Activated CD8-positive, alpha-beta memory T cell treated with anti-CD3 and anti-CD28 coated beads for 24 hours (primary cell): ENCODE data around the gene DOCK4.

Experiments used
- DNase-seq: peaks from one replicate; pipeline ENCODE4 v3.0.0-alpha.2; 2020

Gene DOCK4

GRCh38 chr7:112190120-112190519, 16.1 kb downstream of the DOCK4 start:
- DNase-seq, result no peak

GRCh38 chr7:112189691-112190090, 16.5 kb downstream of the DOCK4 start:
- no peak for DNase-seq

- no peak for DNase-seq
Observed at GRCh38 chr7:112188257-112188656, 17.9 kb downstream of the DOCK4 start.

- DNase-seq, result no peak
Observed at GRCh38 chr7:112186300-112186699, 19.9 kb downstream of the DOCK4 start.

- no peak for DNase-seq
Observed at GRCh38 chr7:112185005-112185834, 21.0 kb downstream of the DOCK4 start.

- no peak for DNase-seq
Observed at GRCh38 chr7:112184455-112184854, 21.7 kb downstream of the DOCK4 start.

GRCh38 chr7:112183266-112183665, 22.9 kb downstream of the DOCK4 start:
- no peak for DNase-seq

GRCh38 chr7:112182749-112183148, 23.4 kb downstream of the DOCK4 start:
- no peak for DNase-seq

GRCh38 chr7:112180223-112180622, 26.0 kb downstream of the DOCK4 start:
- DNase-seq, result no peak

GRCh38 chr7:112176693-112177415, 29.3 kb downstream of the DOCK4 start:
- no peak for DNase-seq

GRCh38 chr7:112176241-112176640, 30.0 kb downstream of the DOCK4 start:
- no peak for DNase-seq

- DNase-seq, result no peak
Observed at GRCh38 chr7:112174192-112174591, 32.0 kb downstream of the DOCK4 start.

- no peak for DNase-seq
Observed at GRCh38 chr7:112173568-112173905, 32.7 kb downstream of the DOCK4 start.

- no peak for DNase-seq
Observed at GRCh38 chr7:112172870-112173567, 33.2 kb downstream of the DOCK4 start.

GRCh38 chr7:112171673-112172072, 34.5 kb downstream of the DOCK4 start:
- no peak for DNase-seq

- no peak for DNase-seq
Observed at GRCh38 chr7:112168915-112169314, 37.3 kb downstream of the DOCK4 start.

- DNase-seq, result no peak
Observed at GRCh38 chr7:112167147-112167546, 39.1 kb downstream of the DOCK4 start.

GRCh38 chr7:112162784-112163506, 43.3 kb downstream of the DOCK4 start:
- no peak for DNase-seq

- no peak for DNase-seq
Observed at GRCh38 chr7:112162142-112162766, 43.9 kb downstream of the DOCK4 start.

GRCh38 chr7:112161253-112162141, 44.7 kb downstream of the DOCK4 start:
- no peak for DNase-seq

- DNase-seq, result no peak
Observed at GRCh38 chr7:112160771-112161150, 45.4 kb downstream of the DOCK4 start.
